H9 (cell line): Measurements from ENCODE around the gene POU2AF3. TPM values are rescaled to one million over a fixed set of nuclear protein-coding genes. Genes with fewer than 3 reads are reported as not detected.

ENCODE experiments used
- DNase-seq: peaks from one replicate; pipeline ENCODE4 v3.0.0-alpha.2; 2017
- H2AFZ ChIP-seq: one replicate; pipeline ENCODE4 v1.6.1; 2013; ENCODE audit warnings: mild to moderate bottlenecking, low read length, control low read depth, moderate library complexity
- H2AK5ac ChIP-seq: 2 replicates; pipeline ENCODE4 v1.6.1; 2013; ENCODE audit warnings: low read length, control low read depth, mixed read lengths; ENCODE audit not compliant: insufficient read length
- H2BK120ac ChIP-seq: one replicate; pipeline ENCODE4 v1.6.1; 2013; ENCODE audit warnings: low read depth, mild to moderate bottlenecking, low read length, control low read depth, inconsistent platforms; ENCODE audit not compliant: poor library complexity, severe bottlenecking
- H2BK12ac ChIP-seq: 2 replicates; pipeline ENCODE4 v1.6.1; 2013; ENCODE audit warnings: low read length, control low read depth, mixed read lengths, low read depth; ENCODE audit not compliant: insufficient read length
- H2BK15ac ChIP-seq: 2 replicates; pipeline ENCODE4 v1.6.1; 2013; ENCODE audit warnings: low read depth, low read length, control low read depth
- H2BK20ac ChIP-seq: one replicate; pipeline ENCODE4 v1.6.1; 2013; ENCODE audit warnings: low read depth, mild to moderate bottlenecking, low read length, control low read depth, inconsistent platforms; ENCODE audit not compliant: poor library complexity, severe bottlenecking
- H2BK5ac ChIP-seq: 2 replicates; pipeline ENCODE4 v1.6.1; 2013; ENCODE audit warnings: low read length, control low read depth, mixed read lengths; ENCODE audit not compliant: insufficient read length
- H3K14ac ChIP-seq: 2 replicates; pipeline ENCODE4 v1.6.1; 2013; ENCODE audit warnings: low read length, control low read depth; ENCODE audit not compliant: insufficient read depth
- H3K18ac ChIP-seq: 2 replicates; pipeline ENCODE4 v1.6.1; 2013; ENCODE audit warnings: low read depth, mild to moderate bottlenecking, mixed read lengths, low read length, control low read depth; ENCODE audit not compliant: insufficient read length
- H3K23ac ChIP-seq: 2 replicates; pipeline ENCODE4 v1.6.1; 2013; ENCODE audit warnings: low read length, control low read depth, mixed read lengths, low read depth; ENCODE audit not compliant: insufficient read length
- H3K23me2 ChIP-seq: 2 replicates; pipeline ENCODE4 v1.6.1; 2013; ENCODE audit warnings: low read depth, mild to moderate bottlenecking, mixed read lengths, low read length, control low read depth; ENCODE audit not compliant: insufficient read length, poor library complexity, severe bottlenecking
- H3K27ac ChIP-seq: 2 replicates; pipeline ENCODE4 v1.5.1; 2013; ENCODE audit warnings: low read length, control low read depth, mixed read lengths, low read depth; ENCODE audit not compliant: insufficient read length
- H3K27me3 ChIP-seq: 2 replicates; pipeline ENCODE4 v1.6.1; 2013; ENCODE audit warnings: low read length, control low read depth, inconsistent platforms; ENCODE audit not compliant: insufficient read depth
- H3K4ac ChIP-seq: 2 replicates; pipeline ENCODE4 v1.6.1; 2013; ENCODE audit warnings: low read depth, mild to moderate bottlenecking, control low read depth, inconsistent platforms, low read length, moderate library complexity
- H3K4me1 ChIP-seq: 2 replicates; pipeline ENCODE4 v1.6.1; 2013; ENCODE audit warnings: low read length, control low read depth, inconsistent platforms; ENCODE audit not compliant: insufficient read depth
- H3K4me2 ChIP-seq: 2 replicates; pipeline ENCODE4 v1.6.1; 2013; ENCODE audit warnings: low read length, control low read depth, mixed read lengths; ENCODE audit not compliant: insufficient read length, insufficient read depth
- H3K56ac ChIP-seq: 2 replicates; pipeline ENCODE4 v1.6.1; 2013; ENCODE audit warnings: low read depth, mild to moderate bottlenecking, mixed read lengths, low read length, control low read depth; ENCODE audit not compliant: insufficient read length
- H3K79me1 ChIP-seq: 2 replicates; pipeline ENCODE4 v1.6.1; 2013; ENCODE audit warnings: low read depth, mild to moderate bottlenecking, moderate library complexity, low read length, control low read depth, inconsistent platforms; ENCODE audit not compliant: insufficient read depth, poor library complexity, severe bottlenecking
- H3K79me2 ChIP-seq: 2 replicates; pipeline ENCODE4 v1.6.1; 2013; ENCODE audit warnings: low read length, control low read depth, inconsistent platforms; ENCODE audit not compliant: insufficient read depth
- H3K9ac ChIP-seq: 2 replicates; pipeline ENCODE4 v1.6.1; 2013; ENCODE audit warnings: low read length, control low read depth, mixed read lengths; ENCODE audit not compliant: insufficient read length; ENCODE audit errors: extremely low read depth
- H3K9me3 ChIP-seq: one replicate; pipeline ENCODE4 v1.6.1; 2013; ENCODE audit warnings: low read depth, low read length, inconsistent platforms; ENCODE audit not compliant: control insufficient read depth
- H3T11ph ChIP-seq: one replicate; pipeline ENCODE4 v1.6.1; 2013; ENCODE audit warnings: mild to moderate bottlenecking, low read length, control low read depth, inconsistent platforms
- H4K20me1 ChIP-seq: one replicate; pipeline ENCODE4 v1.6.1; 2013; ENCODE audit not compliant: control insufficient read depth, insufficient read length, insufficient read depth
- H4K5ac ChIP-seq: 2 replicates; pipeline ENCODE4 v1.6.1; 2013; ENCODE audit warnings: low read depth, mild to moderate bottlenecking, mixed read lengths, low read length, control low read depth; ENCODE audit not compliant: insufficient read length
- H4K8ac ChIP-seq: replicated peaks from 2 replicates; pipeline ENCODE4 v1.6.1; 2013; ENCODE audit warnings: low read length, control low read depth, mixed read lengths, low read depth; ENCODE audit not compliant: insufficient read length
- H4K91ac ChIP-seq: 2 replicates; pipeline ENCODE4 v1.6.1; 2013; ENCODE audit warnings: low read depth, mild to moderate bottlenecking, moderate library complexity, mixed read lengths, low read length, control low read depth; ENCODE audit not compliant: insufficient read length
- H3K27ac Mint-ChIP-seq, 3 experiments: 2 replicates in 2 of 3; 3 replicates in 1 of 3; pipeline ENCODE4 v1.8.0; 2020 to 2021; ENCODE audit warnings: mixed read lengths in 3 of 3, mild to moderate bottlenecking in 1 of 3, moderate library complexity in 1 of 3
- H3K27me3 Mint-ChIP-seq: 2 replicates; pipeline ENCODE4 v1.8.0; 2021; ENCODE audit warnings: low read depth, mild to moderate bottlenecking, moderate library complexity, mixed read lengths
- H3K36me3 Mint-ChIP-seq, 3 experiments: 2 replicates in 2 of 3; 3 replicates in 1 of 3; pipeline ENCODE4 v1.8.0; 2020 to 2021; ENCODE audit warnings: low read depth in 3 of 3, mixed read lengths in 3 of 3; ENCODE audit not compliant: insufficient read depth in 1 of 3
- H3K4me1 Mint-ChIP-seq, 2 experiments: 2 replicates each; pipeline ENCODE4 v1.8.0; 2020; ENCODE audit warnings: mixed read lengths in 2 of 2
- H3K4me3 Mint-ChIP-seq, 2 experiments: 2 replicates in 1 of 2; 3 replicates in 1 of 2; pipeline ENCODE4 v1.8.0; 2020 to 2021; ENCODE audit warnings: mild to moderate bottlenecking in 2 of 2, mixed read lengths in 2 of 2, moderate library complexity in 1 of 2
- H3K9me3 Mint-ChIP-seq, 2 experiments: 2 replicates in 1 of 2; 3 replicates in 1 of 2; pipeline ENCODE4 v1.8.0; 2020; ENCODE audit warnings: mild to moderate bottlenecking in 2 of 2, mixed read lengths in 2 of 2, moderate library complexity in 1 of 2
- CTCF ChIP-seq: fragments of 200-600 bp; sonication (generic); conservative IDR thresholded peaks from 3 replicates; pipeline ENCODE4 v1.8.0; 2021; ENCODE audit warnings: antibody characterized with exemption, mild to moderate bottlenecking
- WGBS: extraction: QIAGEN DNeasy Blood & Tissue Kit; methylation state at CpG from one replicate; pipeline ENCODE4 v1.1.7; 2013; ENCODE audit warnings: missing lambda C conversion rate, low lambda C conversion rate, mixed read lengths; ENCODE audit not compliant: insufficient read length; ENCODE audit errors: extremely low coverage; 5-methylcytosine and 5-hydroxymethylcytosine counted together
- total RNA-seq: library from RNA; stranded (reverse); gene quantifications from 2 replicates; pipeline ENCODE4 v1.2.1, GENCODE V29; 2021

Gene POU2AF3
- total RNA-seq, 1 experiment from 2014 or later, result 0.52 TPM

- H3K9ac ChIP-seq, result no peak overlapping the region
- H3K79me1 ChIP-seq, result no peaks in the 10 kb centered on the region
- H4K20me1 ChIP-seq, result no peaks in the 10 kb centered on the region
- no peak overlapping the region for H2BK12ac ChIP-seq
- H3K4me2 ChIP-seq, result no peak overlapping the region
- peaks cover 6% of the 10 kb centered on the region; the same call in 1 of the 2 replicates for H3K4me1 ChIP-seq
- H4K8ac ChIP-seq, result no peak overlapping the region
- no peak overlapping the region for H2BK15ac ChIP-seq
- H3K9me3 ChIP-seq, result no peaks in the 10 kb centered on the region
- H3K56ac ChIP-seq, result no peak overlapping the region
- no peak overlapping the region for H4K91ac ChIP-seq
- no peaks in the 10 kb centered on the region for H3K9me3 Mint-ChIP-seq
- H2BK120ac ChIP-seq, result no peak overlapping the region
- no peak for DNase-seq
- peaks cover 15 to 31% of the 10 kb centered on the region in 2 experiments for H3K4me1 Mint-ChIP-seq
- H2BK20ac ChIP-seq, result no peak overlapping the region
- no peak overlapping the region for H2BK5ac ChIP-seq
- no peak overlapping the region for H3K4me3 Mint-ChIP-seq
- no peaks in the 10 kb centered on the region; a peak in 1 of 7 replicates for H3K36me3 Mint-ChIP-seq
- H3K27me3 Mint-ChIP-seq, result peaks cover 30% of the 10 kb centered on the region
- H3K79me2 ChIP-seq, result no peaks in the 10 kb centered on the region
- no peak overlapping the region for H3K18ac ChIP-seq
- no peak overlapping the region for H2AFZ ChIP-seq
- H3K14ac ChIP-seq, result no peak overlapping the region
- H3K27me3 ChIP-seq, result no peaks in the 10 kb centered on the region; the same call in 1 of the 2 replicates
- H3K23ac ChIP-seq, result no peak overlapping the region
- no peak for TF ChIP-seq CTCF
- no peak overlapping the region for H3K4ac ChIP-seq
- H3K23me2 ChIP-seq, result peaks cover 13% of the 10 kb centered on the region
- no CpG with 5 or more reads among the region's 4 CpGs for WGBS
- no peak overlapping the region for H3K27ac Mint-ChIP-seq
- H3K27ac ChIP-seq, result no peak overlapping the region
- no peak overlapping the region for H3T11ph ChIP-seq
- no peak overlapping the region for H2AK5ac ChIP-seq
- H4K5ac ChIP-seq, result no peak overlapping the region
Observed at GRCh38 chr11:111303461-111303860, 5.1 kb downstream of the POU2AF3 start.
